GM18507 (cell line): ENCODE data around the gene MCHR1.

Experiments used
- DNase-seq: peaks from one replicate; pipeline ENCODE4 v3.0.0; 2011; ENCODE audit warnings: low read depth; ENCODE audit not compliant: insufficient read length; ENCODE audit errors: extremely low spot score
- FAIRE-seq: peaks from 2 replicates; lab custom pipeline; 2011; peaks lifted over from hg19 to GRCh38; lab: Jason Lieb, UNC

MCHR1 gene

GRCh38 chr22:40679249-40679963 is at the start of gene MCHR1:
Gene MCHR1, plus strand, starts transcription at chr22:40679484. Its CDS starts 169 bp downstream, at chr22:40679653.
- DNase-seq: no peak
- no peak for FAIRE-seq

- DNase-seq (no peak), FAIRE-seq (no peak)
These were observed 47.4 kb upstream of the MCHR1 start for GRCh38 chr22:40631925-40632324.

- DNase-seq (no peak), FAIRE-seq (no peak)
These were observed 46.2 kb upstream of the MCHR1 start for GRCh38 chr22:40633036-40633435.

GRCh38 chr22:40634119-40634903 is 45.0 kb upstream of the MCHR1 start:
- FAIRE-seq: no peak

GRCh38 chr22:40635043-40635939 is 44.0 kb upstream of the MCHR1 start:
- DNase-seq (no peak), FAIRE-seq (no peak)

More at GRCh38 chr22:40634119-40634903, 45.0 kb upstream of the MCHR1 start:
- no peak for DNase-seq

- FAIRE-seq: no peak
- DNase-seq: no peak
These were observed 43.3 kb upstream of the MCHR1 start for GRCh38 chr22:40635940-40636379.

- peak; percentile 100 for FAIRE-seq
- DNase-seq: peak; percentile 83
These were observed 42.7 kb upstream of the MCHR1 start, which contains the start of gene MRTFA for GRCh38 chr22:40636380-40637182. Gene MRTFA, minus strand, starts transcription at chr22:40636719.

- FAIRE-seq (no peak), DNase-seq (no peak)
These were observed 41.8 kb upstream of the MCHR1 start for GRCh38 chr22:40637183-40638150.

GRCh38 chr22:40638261-40638660 is 41.0 kb upstream of the MCHR1 start:
- no peak for FAIRE-seq
- no peak for DNase-seq

GRCh38 chr22:40641269-40641668 is 38.0 kb upstream of the MCHR1 start:
- FAIRE-seq: no peak

GRCh38 chr22:40642316-40642715 is 37.0 kb upstream of the MCHR1 start:
- DNase-seq (no peak), FAIRE-seq (no peak)

More at GRCh38 chr22:40641269-40641668, 38.0 kb upstream of the MCHR1 start:
- DNase-seq: no peak

- FAIRE-seq (no peak), DNase-seq (no peak)
These were observed 33.6 kb upstream of the MCHR1 start for GRCh38 chr22:40645579-40646197.

- FAIRE-seq: no peak
- DNase-seq: no peak
These were observed 30.9 kb upstream of the MCHR1 start for GRCh38 chr22:40648386-40648785.

- no peak for FAIRE-seq
- no peak for DNase-seq
These were observed 28.2 kb upstream of the MCHR1 start for GRCh38 chr22:40651057-40651456.

- DNase-seq: peak; percentile 58
- FAIRE-seq: peak; percentile 86
These were observed 27.5 kb upstream of the MCHR1 start for GRCh38 chr22:40651563-40652501.

GRCh38 chr22:40653361-40653760 is 25.9 kb upstream of the MCHR1 start:
- DNase-seq (no peak), FAIRE-seq (no peak)
